DND-41 (cell line): ENCODE data around the gene AGPAT3.

Source experiments
- ATAC-seq: fragments of 200-7000 bp; cut with Tn5 transposase; 3 replicates; pipeline ENCODE4 v1.9.1; 2021; ENCODE audit warnings: low read depth; ENCODE audit not compliant: insufficient read depth
- DNase-seq: peaks from one replicate; pipeline ENCODE4 v3.0.0-alpha.2; 2020
- H2AFZ ChIP-seq: 2 replicates; pipeline ENCODE4 v1.6.0; 2012; ENCODE audit warnings: low read depth, low read length
- H3K27ac ChIP-seq: 2 replicates; pipeline ENCODE4 v1.5.1; 2012; ENCODE audit warnings: low read length, inconsistent platforms
- H3K27me3 ChIP-seq: fragments of 200-600 bp; sonication (generic); 2 replicates; pipeline ENCODE4 v1.6.0; 2012; ENCODE audit warnings: low read length, mild to moderate bottlenecking, inconsistent platforms; ENCODE audit not compliant: insufficient read depth, poor library complexity
- H3K36me3 ChIP-seq: 2 replicates; pipeline ENCODE4 v1.5.1; 2012; ENCODE audit warnings: low read length, inconsistent platforms; ENCODE audit not compliant: insufficient read depth
- H3K4me1 ChIP-seq: 2 replicates; pipeline ENCODE4 v1.5.1; 2012; ENCODE audit warnings: mild to moderate bottlenecking, low read length; ENCODE audit not compliant: insufficient read depth
- H3K4me2 ChIP-seq: 2 replicates; pipeline ENCODE4 v1.6.0; 2012; ENCODE audit warnings: mild to moderate bottlenecking, moderate library complexity, low read length, inconsistent platforms; ENCODE audit not compliant: insufficient read depth
- H3K4me3 ChIP-seq, 2 experiments: fragments of 200-600 bp in 1 of 2; shearing (Covaris generic) in 1 of 2; 2 replicates each; pipeline ENCODE4 v1.5.1; 2012 to 2016; ENCODE audit warnings: inconsistent platforms in 2 of 2, low read length in 2 of 2, mild to moderate bottlenecking in 2 of 2, low read depth in 1 of 2, moderate library complexity in 1 of 2
- H3K79me2 ChIP-seq: 2 replicates; pipeline ENCODE4 v1.6.0; 2012; ENCODE audit warnings: low read length, inconsistent platforms; ENCODE audit not compliant: insufficient read depth
- H3K9ac ChIP-seq: 2 replicates; pipeline ENCODE4 v1.6.0; 2012; ENCODE audit warnings: low read depth, mild to moderate bottlenecking, inconsistent platforms, low read length, moderate library complexity
- H3K9me3 ChIP-seq: 2 replicates; pipeline ENCODE4 v1.5.1; 2012; ENCODE audit warnings: low read length, moderate library complexity, mild to moderate bottlenecking, inconsistent platforms; ENCODE audit not compliant: insufficient read depth, severe bottlenecking
- H4K20me1 ChIP-seq: 2 replicates; pipeline ENCODE4 v1.6.0; 2012; ENCODE audit warnings: low read length; ENCODE audit not compliant: insufficient read depth
- EZH2 ChIP-seq: IDR thresholded peaks from 3 replicates; pipeline ENCODE4 v1.6.1; 2012; ENCODE audit warnings: borderline replicate concordance, low read depth, mild to moderate bottlenecking, moderate library complexity, low read length, inconsistent platforms; ENCODE audit not compliant: severe bottlenecking
- TF ChIP-seq, protein P1 (sequence below): IDR thresholded peaks from 2 replicates; pipeline ENCODE4 v1.5.1; 2012; ENCODE audit warnings: borderline replicate concordance, low read length, moderate library complexity, mild to moderate bottlenecking; ENCODE audit not compliant: poor library complexity, severe bottlenecking; ENCODE audit errors: extremely low read depth

The AGPAT3 gene

GRCh38 chr21:43827015-43827611, 37.9 kb upstream of the AGPAT3 start:
- TF ChIP-seq, protein P1, sequence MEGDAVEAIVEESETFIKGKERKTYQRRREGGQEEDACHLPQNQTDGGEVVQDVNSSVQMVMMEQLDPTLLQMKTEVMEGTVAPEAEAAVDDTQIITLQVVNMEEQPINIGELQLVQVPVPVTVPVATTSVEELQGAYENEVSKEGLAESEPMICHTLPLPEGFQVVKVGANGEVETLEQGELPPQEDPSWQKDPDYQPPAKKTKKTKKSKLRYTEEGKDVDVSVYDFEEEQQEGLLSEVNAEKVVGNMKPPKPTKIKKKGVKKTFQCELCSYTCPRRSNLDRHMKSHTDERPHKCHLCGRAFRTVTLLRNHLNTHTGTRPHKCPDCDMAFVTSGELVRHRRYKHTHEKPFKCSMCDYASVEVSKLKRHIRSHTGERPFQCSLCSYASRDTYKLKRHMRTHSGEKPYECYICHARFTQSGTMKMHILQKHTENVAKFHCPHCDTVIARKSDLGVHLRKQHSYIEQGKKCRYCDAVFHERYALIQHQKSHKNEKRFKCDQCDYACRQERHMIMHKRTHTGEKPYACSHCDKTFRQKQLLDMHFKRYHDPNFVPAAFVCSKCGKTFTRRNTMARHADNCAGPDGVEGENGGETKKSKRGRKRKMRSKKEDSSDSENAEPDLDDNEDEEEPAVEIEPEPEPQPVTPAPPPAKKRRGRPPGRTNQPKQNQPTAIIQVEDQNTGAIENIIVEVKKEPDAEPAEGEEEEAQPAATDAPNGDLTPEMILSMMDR = no peak
- TF ChIP-seq EZH2 = no peak
- H3K4me2 ChIP-seq = no peak overlapping the region
- DNase-seq (no peak), ATAC-seq (no peak)
- H3K36me3 ChIP-seq = no peaks in the 10 kb centered on the region
- H2AFZ ChIP-seq = no peak overlapping the region
- no peak overlapping the region for H3K9ac ChIP-seq
- H3K79me2 ChIP-seq = no peaks in the 10 kb centered on the region
- no peaks in the 10 kb centered on the region for H4K20me1 ChIP-seq
- H3K9me3 ChIP-seq = no peaks in the 10 kb centered on the region
- H3K27me3 ChIP-seq = no peaks in the 10 kb centered on the region
- H3K4me3 ChIP-seq = no peak overlapping the region
- H3K27ac ChIP-seq = no peak overlapping the region
- H3K4me1 ChIP-seq = no peaks in the 10 kb centered on the region

DNA sequence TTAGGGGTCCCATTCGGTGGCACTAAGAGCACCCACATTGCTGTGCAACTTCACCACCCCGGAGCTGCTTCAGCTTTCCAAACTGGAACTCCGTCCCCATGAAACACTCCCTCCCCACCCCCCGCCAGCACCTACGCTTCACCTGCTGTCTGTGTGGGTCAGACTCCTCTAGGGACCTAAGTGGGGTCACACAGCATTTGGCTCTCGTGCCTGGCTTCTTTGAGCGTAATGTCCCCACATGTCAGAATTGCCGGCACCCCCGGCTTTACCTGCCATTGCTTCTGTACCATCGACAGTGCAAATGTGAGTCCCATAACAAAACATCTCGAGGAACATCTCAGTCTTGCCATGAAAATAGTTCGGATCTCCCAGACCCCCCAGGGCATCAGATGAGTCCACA, 35.9 kb upstream of the AGPAT3 start:
- H3K4me3 ChIP-seq = no peak overlapping the region
- no peak for TF ChIP-seq EZH2
- TF ChIP-seq, protein P1 = no peak
- DNase-seq (no peak), ATAC-seq (no peak)
- H3K9ac ChIP-seq = no peak overlapping the region
- no peak overlapping the region for H3K27ac ChIP-seq
- H3K27me3 ChIP-seq = no peaks in the 10 kb centered on the region
- H3K4me2 ChIP-seq = no peak overlapping the region
- no peaks in the 10 kb centered on the region for H3K4me1 ChIP-seq
- H2AFZ ChIP-seq = no peak overlapping the region
- H3K79me2 ChIP-seq = no peaks in the 10 kb centered on the region
- H3K36me3 ChIP-seq = no peaks in the 10 kb centered on the region
- no peaks in the 10 kb centered on the region for H4K20me1 ChIP-seq
- no peaks in the 10 kb centered on the region for H3K9me3 ChIP-seq

DNA sequence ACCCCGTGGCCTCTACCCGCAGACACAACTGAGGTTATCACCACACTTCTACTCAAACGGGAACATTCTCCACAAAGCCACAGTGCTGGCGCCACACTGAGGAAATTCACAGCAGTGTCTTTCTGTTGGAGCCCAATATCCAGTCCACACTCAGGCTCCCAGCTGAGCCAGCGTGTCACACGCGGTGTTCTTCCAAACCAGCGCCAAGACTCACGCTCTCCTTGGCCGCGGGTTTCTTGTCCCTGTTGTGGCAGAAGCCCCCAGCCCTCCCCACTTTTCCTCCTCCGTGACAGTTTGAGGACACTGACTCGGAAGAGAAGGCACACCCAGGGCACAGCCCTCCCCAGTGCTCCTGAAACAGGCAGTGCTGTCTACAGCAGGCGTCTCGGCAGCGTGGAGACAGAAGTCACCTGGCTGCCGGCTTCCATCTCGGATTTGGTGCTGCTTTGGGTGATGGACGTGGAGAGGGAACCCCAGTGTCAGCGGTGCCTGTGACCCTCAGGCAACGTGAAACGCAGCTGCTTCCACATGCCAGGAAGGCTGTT, 35.4 kb upstream of the AGPAT3 start:
- Histone ChIP-seq H3K4me2 (no peak overlapping the region), H3K9ac (no peak overlapping the region), H2AFZ (no peak overlapping the region), H3K9me3 (no peaks in the 10 kb centered on the region), H3K4me3 (no peak overlapping the region), H3K27me3 (no peaks in the 10 kb centered on the region), H4K20me1 (no peaks in the 10 kb centered on the region), H3K4me1 (no peaks in the 10 kb centered on the region), H3K27ac (no peak overlapping the region), H3K36me3 (no peaks in the 10 kb centered on the region), H3K79me2 (no peaks in the 10 kb centered on the region)
- TF ChIP-seq, protein P1 = peak; percentile 31
- no peak for TF ChIP-seq EZH2
- DNase-seq (no peak), ATAC-seq (no peak; the same call in 2 of the 3 replicates)
